A549 treated with AZD9567 at 1 μM for 4 hours (cell line): ENCODE measurements around the gene SERTM1. TPM values are rescaled to one million over a fixed set of nuclear protein-coding genes. Genes with fewer than 3 reads are reported as not detected.

Source experiments
- total RNA-seq: library from RNA; stranded (reverse); fragments of 200-300 nt; extraction: Qiagen RNA extraction; gene quantifications from 5 replicates; pipeline ENCODE4 v1.2.3, GENCODE V29; 2022; ENCODE audit not compliant: insufficient read depth

Gene SERTM1
- total RNA-seq = not detected in 5 replicates

DNA sequence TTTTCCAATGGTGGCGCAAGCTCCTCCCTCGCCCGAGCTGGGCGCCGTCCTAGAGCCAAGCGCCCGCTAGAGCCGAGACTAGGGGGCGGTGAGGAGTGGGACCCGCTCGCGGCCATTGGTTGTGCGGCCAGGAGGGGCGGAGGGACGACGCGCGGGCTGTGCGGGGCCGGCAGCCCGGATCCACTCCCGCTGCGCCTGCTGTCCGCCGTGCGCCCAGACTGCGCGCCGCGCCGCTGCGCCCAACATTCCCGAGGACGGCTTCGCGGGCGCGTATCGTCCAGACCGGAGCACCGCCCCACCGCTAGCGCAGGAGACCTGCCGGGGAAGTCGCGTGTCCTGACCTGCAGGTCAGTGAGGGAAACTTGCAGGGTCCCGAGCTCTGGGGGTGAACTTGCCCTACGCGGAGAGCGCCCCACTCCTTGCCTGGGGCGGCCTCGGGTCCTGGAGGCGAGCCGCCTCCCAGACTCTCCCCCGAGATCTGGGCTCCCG is at the start of gene SERTM1:
Gene SERTM1, plus strand, starts transcription at position 183 of the 489 bp plus-strand sequence. CDS start 21,059 bp downstream, outside the sequence.

Other genes starting within 250 kb of the SERTM1 start
- gene CCNA1, start 241.5 kb upstream of the SERTM1 start, total RNA-seq = 0.36 to 1.2 TPM (median 0.51 TPM) in 5 replicates
- gene RFXAP, start 145.2 kb downstream of the SERTM1 start, total RNA-seq = 0.64 to 1.4 TPM (median 0.82 TPM) in 5 replicates
- gene SMAD9, start 246.2 kb downstream of the SERTM1 start, total RNA-seq = 0.07 to 0.12 TPM (median 0.09 TPM) in 4 of 5 replicates, not detected in the other